Esophagus (tissue), 2 donors: ENCODE measurements around the gene SMC1B. TPM values are rescaled to one million over a fixed set of nuclear protein-coding genes. Genes with fewer than 3 reads are reported as not detected.

ENCODE experiments used
- H3K27ac ChIP-seq, 2 donors: one replicate each; pipeline ENCODE4 v1.5.1; 2013; ENCODE audit warnings: low read depth in 2 of 2, mild to moderate bottlenecking in 2 of 2, inconsistent platforms in 1 of 2, low read length in 1 of 2, moderate library complexity in 1 of 2
- H3K27me3 ChIP-seq, 2 donors: one replicate each; pipeline ENCODE4 v1.6.1; 2013; ENCODE audit warnings: low read length in 2 of 2, control low read depth in 1 of 2, mild to moderate bottlenecking in 1 of 2; ENCODE audit not compliant: insufficient read depth in 2 of 2, control insufficient read depth in 1 of 2
- H3K36me3 ChIP-seq, 2 donors: one replicate each; pipeline ENCODE4 v1.6.1; 2013; ENCODE audit warnings: low read length in 1 of 2; ENCODE audit not compliant: control insufficient read depth in 2 of 2, insufficient read depth in 2 of 2
- H3K4me1 ChIP-seq, 2 donors: one replicate each; pipeline ENCODE4 v1.6.1; 2013; ENCODE audit warnings: low read length in 1 of 2; ENCODE audit not compliant: control insufficient read depth in 2 of 2, insufficient read depth in 2 of 2
- H3K4me3 ChIP-seq, 2 donors: one replicate each; pipeline ENCODE4 v1.5.1; 2013; ENCODE audit warnings: low read length in 2 of 2, mild to moderate bottlenecking in 2 of 2, low read depth in 1 of 2, moderate library complexity in 1 of 2
- H3K9me3 ChIP-seq, 2 donors: one replicate each; pipeline ENCODE4 v1.6.1; 2013; ENCODE audit warnings: mild to moderate bottlenecking in 2 of 2, low read depth in 1 of 2, low read length in 1 of 2, moderate library complexity in 1 of 2; ENCODE audit not compliant: control insufficient read depth in 2 of 2, insufficient read depth in 1 of 2
- WGBS, 2 donors: extraction: QIAGEN DNeasy Blood & Tissue Kit; methylation state at CpG; one replicate each; pipeline ENCODE4 v1.1.7; 2013; 5-methylcytosine and 5-hydroxymethylcytosine counted together
- polyA plus RNA-seq, 2 donors: library from polyadenylated mRNA; stranded (reverse); fragments of 200-250 nt; gene quantifications; one replicate each; pipeline ENCODE4 v1.2.3, GENCODE V29; 2013
- donor health status: healthy with polysubstance abuse.
- donor health status: Bipolar disorder and iron deficiency.

The SMC1B gene
- polyA plus RNA-seq, 2 donors: 0.04 TPM; not detected in 1

DNA sequence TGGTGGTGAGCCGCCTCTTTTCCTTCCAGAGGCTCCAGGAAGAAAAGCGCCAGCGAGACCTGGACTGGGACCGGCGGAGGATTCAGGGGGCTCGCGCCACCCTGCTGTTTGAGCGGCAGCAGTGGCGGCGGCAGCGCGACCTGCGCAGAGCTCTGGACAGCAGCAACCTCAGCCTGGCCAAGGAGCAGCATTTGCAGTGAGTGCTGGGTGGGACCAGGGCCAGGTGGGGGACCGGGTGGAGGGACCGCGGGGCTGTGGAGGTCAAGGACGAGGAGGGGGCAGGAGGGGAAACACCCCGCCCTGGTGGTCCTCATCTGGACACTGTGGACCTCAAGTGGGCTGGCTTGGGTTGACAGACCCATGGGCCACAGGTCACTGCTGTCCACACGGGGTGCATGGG is 17.5 kb upstream of the SMC1B start:
- 90% methylated on average over 19 of the region's 19 CpGs for WGBS, 2 donors

DNA sequence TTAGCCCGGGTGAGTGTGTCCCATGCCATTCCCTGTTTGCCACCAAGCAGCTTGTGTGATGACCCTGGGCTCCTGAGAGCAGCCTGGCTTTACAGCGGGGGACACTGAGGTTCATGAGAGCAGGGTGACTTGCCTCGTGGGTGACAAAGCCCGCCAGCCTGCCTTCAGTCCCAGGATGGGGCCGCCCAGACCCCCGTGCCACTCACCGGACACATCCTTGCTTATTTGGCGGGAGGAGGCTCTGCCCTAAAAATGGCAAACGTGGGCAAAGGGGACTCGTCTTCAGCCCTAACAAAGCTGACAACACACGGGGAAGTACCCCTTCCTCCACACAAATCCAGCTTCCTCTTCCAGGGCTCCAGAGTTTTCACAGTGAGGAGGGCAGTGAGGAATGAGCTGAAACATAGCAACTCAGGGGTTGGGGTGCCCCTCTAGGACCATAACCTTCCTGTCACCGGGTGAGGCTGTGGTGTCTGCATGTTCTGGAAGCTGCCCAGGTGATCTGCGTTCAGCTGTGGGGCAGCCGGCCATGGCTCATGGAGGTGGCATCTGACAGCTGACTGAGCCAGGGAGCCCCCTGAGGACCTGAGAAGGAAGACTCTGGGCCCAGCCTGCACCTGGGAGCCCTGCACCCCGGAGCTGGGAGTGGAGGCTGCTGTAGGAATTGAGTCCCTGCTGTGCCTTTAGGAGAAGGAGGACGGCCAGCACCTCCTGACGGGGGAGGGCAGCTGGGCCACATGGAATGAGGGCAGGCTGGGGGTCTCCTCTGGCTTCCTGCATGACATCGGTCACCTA is 16.8 kb upstream of the SMC1B start:
- no peaks in the 10 kb centered on the region for H3K27me3 ChIP-seq
- H3K27ac ChIP-seq: no peak overlapping the region
- 86 to 89% methylated on average over 18 of the region's 18 CpGs for WGBS, 2 donors
- H3K36me3 ChIP-seq: no peaks in the 10 kb centered on the region
- no peaks in the 10 kb centered on the region for H3K9me3 ChIP-seq
- no peak overlapping the region for H3K4me3 ChIP-seq
- H3K4me1 ChIP-seq: peaks cover 0 to under 1% of the 10 kb centered on the region in 2 donors

More for the DNA sequence above, 17.5 kb upstream of the SMC1B start:
- no peak overlapping the region for H3K27ac ChIP-seq
- H3K36me3 ChIP-seq: no peaks in the 10 kb centered on the region
- no peaks in the 10 kb centered on the region for H3K9me3 ChIP-seq
- no peak overlapping the region for H3K4me3 ChIP-seq
- H3K4me1 ChIP-seq: peaks cover under 1 to 3% of the 10 kb centered on the region in 2 donors
- H3K27me3 ChIP-seq: no peaks in the 10 kb centered on the region

DNA sequence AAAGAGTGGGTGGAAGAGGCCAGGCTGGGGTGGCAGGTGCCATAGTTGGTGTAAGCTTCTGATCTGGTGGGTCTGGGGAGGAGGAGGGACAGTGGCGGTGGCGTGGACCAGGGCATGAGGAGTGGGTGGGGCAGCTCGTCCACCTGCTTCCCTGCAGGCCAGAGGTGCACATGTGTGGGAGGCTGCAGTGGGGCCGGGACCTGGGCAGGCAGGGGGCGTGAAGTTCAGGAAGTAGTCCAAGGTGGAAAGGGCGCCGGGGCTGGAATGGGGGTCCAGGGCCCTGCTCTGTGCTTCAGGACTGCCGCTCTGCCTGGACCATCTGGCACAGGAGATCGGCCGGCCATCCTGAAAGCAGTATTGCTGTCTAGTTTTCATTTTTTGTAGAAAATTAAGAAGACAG is 16.0 kb upstream of the SMC1B start:
- WGBS, 2 donors: 85 to 87% methylated on average over 10 of the region's 10 CpGs
- H3K4me1 ChIP-seq: no peaks in the 10 kb centered on the region
- no peaks in the 10 kb centered on the region for H3K9me3 ChIP-seq
- no peaks in the 10 kb centered on the region for H3K36me3 ChIP-seq
- H3K4me3 ChIP-seq: no peak overlapping the region
- H3K27me3 ChIP-seq: no peaks in the 10 kb centered on the region
- no peak overlapping the region for H3K27ac ChIP-seq

DNA sequence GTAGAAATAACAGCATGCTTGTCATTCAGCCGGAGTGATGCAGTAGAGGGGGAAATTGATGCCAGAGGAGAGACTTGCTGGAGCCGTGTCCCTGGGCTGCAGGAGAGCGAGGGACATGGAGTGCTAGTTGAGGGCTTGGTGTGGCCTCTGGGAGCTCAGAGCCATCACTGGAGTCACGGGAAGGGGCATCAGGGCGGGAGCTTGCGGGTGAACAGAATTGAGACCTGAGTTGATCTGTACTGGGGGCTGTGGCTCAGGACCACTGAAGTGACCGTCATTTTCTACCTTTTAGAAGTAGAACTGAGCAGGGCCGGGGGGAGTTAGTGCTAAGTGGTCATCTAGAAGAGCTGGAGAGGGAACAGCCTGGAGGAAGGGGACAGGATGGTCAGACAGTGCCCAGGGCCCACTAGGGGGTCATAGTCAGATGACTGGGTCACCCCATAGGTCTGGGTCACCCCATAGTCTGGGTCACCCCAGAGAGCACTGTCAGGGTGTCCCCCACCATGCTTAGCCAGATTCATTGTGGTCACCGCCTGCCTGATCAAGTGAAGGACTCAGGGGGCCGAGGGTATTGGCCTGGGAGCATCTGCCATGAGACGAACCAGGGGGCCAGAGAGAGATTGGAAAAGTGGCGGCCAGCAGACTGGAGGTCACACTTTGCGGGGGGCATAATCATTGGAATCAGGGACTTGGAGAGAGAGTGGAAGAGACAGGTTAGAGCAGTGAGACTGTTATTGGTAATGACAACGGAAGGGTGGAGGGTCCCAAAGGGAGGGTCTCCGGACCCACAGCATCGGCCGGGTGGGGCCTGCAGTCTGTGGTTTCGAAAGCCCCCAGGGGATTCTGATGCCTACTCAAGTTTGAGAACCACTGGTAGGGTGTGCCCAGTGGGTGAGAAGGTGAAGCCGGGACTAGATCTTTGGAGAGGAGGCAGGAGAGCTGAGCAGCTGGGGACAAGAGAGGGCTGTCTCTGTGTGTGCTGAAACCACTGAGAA is 15.3 kb upstream of the SMC1B start:
- Histone ChIP-seq H3K9me3 (no peaks in the 10 kb centered on the region), H3K4me3 (no peak overlapping the region), H3K4me1 (peaks cover 0 to under 1% of the 10 kb centered on the region in 2 donors), H3K27ac (no peak overlapping the region), H3K36me3 (no peaks in the 10 kb centered on the region), H3K27me3 (no peaks in the 10 kb centered on the region)
- 84 to 91% methylated on average over 19 of the region's 19 CpGs for WGBS, 2 donors

DNA sequence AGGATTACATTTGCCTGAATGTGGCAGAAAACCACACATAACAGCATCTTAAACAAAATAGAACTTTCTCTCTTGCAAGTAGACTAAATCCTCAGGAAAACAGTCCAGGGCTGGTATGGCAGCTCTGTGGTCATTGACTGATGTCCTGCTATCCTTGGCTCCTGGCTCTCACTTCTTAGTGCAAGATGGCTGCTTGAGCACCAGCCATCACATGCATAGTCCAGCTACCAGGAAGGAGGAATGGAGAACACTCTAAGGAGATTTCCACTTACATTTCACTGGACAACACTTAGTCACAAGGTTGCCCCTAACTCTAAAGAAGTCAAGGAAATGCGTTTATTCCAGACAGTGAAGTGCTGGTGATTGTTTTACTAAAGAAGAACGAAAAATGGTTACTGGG is 13.7 kb upstream of the SMC1B start:
- H3K4me3 ChIP-seq: no peak overlapping the region
- WGBS, 2 donors: 72 to 75% methylated on average over 2 of the region's 2 CpGs
- no peaks in the 10 kb centered on the region for H3K27me3 ChIP-seq
- H3K4me1 ChIP-seq: peaks cover 0 to 3% of the 10 kb centered on the region in 2 donors
- H3K9me3 ChIP-seq: no peaks in the 10 kb centered on the region
- no peaks in the 10 kb centered on the region for H3K36me3 ChIP-seq
- H3K27ac ChIP-seq: no peak overlapping the region

DNA sequence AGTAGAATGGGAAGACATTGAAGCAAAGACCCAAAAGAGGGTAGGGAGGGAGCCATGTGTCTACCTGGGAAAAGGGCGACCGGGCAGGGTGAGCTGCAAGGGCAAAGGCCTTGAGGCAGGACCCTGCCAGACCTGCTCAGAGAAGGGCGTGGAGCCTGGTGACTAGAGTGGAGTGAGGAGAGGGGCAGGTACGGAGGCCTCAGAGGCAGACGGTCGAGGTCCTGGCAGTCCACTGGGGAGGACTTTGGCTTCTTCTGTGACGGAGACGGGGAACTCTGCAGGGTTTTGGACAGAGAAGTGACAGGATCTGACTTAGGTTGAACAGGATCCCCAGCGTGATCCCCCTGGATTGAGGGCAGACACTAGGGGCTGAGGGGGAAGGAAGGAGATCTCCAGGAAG is 13.0 kb upstream of the SMC1B start:
- H3K36me3 ChIP-seq: no peaks in the 10 kb centered on the region
- no peak overlapping the region for H3K27ac ChIP-seq
- 88 to 97% methylated on average over 9 of the region's 9 CpGs for WGBS, 2 donors
- no peaks in the 10 kb centered on the region for H3K9me3 ChIP-seq
- H3K27me3 ChIP-seq: no peaks in the 10 kb centered on the region
- no peak overlapping the region for H3K4me3 ChIP-seq
- peaks cover 0 to 3% of the 10 kb centered on the region in 2 donors for H3K4me1 ChIP-seq

DNA sequence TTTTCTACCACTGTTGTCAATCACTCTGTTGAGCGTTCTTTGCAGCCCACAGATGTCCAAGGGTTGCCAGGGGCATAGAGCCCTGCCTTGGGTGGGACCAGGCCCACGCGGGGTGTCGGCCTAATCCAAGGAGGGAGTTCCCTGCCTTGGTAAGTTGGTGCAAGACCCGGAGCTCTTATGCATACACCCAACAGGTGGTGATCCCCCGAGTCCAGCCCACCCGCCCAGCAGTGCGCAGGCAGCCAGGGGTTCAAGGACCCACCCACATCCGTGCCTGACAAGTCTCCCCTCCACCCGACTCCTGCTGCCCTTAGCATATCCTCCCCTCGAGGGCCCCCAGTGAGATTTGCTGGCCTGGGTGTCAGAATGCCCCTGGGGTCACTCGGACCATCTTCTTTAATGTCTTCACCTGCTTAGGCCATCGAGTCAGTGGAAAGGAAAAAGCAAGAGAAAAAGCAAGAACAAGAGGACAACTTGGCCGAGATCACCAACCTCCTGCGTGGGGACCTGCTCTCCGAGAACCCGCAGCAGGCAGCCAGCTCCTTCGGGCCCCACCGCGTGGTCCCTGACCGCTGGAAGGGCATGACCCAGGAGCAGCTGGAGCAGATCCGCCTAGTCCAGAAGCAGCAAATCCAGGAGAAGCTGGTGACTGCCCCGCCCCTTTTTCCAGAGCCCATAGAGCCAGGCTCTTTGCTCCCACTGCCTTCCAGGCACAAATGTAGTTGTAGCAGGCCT is 12.3 kb upstream of the SMC1B start:
- no peaks in the 10 kb centered on the region for H3K36me3 ChIP-seq
- no peaks in the 10 kb centered on the region for H3K9me3 ChIP-seq
- no peak overlapping the region for H3K27ac ChIP-seq
- H3K4me3 ChIP-seq: no peak overlapping the region
- no peaks in the 10 kb centered on the region for H3K27me3 ChIP-seq
- 90 to 91% methylated on average over 23 of the region's 23 CpGs for WGBS, 2 donors
- peaks cover 0 to 3% of the 10 kb centered on the region in 2 donors for H3K4me1 ChIP-seq

DNA sequence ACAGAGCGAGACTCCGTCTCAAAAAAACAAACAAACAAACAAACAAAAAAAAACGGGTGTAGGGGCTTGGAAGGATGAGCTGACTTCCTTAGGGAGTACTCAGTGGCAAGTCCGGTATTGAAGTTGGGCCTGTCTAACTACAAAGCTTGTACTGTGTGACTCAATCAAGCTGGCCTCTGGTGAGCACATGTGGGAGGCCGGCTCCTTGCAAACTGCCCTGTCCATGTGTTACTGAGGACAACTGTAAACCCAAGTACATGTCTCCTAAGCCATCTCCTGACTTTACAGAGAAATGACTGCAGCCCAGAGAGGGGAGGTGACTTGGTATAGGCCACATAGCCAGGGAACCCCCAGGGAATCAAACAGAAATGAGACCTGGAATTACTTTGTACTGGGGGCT is 11.7 kb upstream of the SMC1B start:
- Histone ChIP-seq H3K27me3 (no peaks in the 10 kb centered on the region), H3K9me3 (no peaks in the 10 kb centered on the region), H3K4me1 (peaks cover 0 to 3% of the 10 kb centered on the region in 2 donors), H3K4me3 (no peak overlapping the region), H3K36me3 (no peaks in the 10 kb centered on the region), H3K27ac (no peak overlapping the region)
- WGBS, 2 donors: 69 to 73% methylated on average over 5 of the region's 5 CpGs

DNA sequence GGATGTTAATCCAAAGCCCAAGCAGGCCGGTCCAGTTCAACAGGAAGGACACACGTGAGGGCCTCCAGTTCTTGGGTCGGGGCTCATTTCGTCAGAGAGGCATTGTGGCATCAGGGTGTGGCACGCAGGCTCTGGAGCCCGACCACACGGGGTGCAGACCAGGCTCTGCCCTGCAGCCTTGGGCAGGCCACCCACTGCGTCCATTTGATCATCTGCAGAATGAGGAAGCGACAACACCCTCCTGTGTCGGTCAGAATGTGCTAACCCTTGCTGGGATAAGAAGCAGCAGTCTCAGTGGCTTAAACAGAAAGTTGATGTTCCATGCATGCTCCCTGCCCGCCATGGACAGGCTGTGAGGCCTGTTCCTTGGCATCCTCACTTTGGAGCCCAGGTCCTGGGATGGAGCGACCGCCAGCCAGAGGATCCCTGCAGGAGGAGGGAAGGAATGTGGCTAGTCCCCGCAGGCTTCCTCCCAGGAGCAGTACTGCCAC is 10.9 kb upstream of the SMC1B start:
- Histone ChIP-seq H3K4me1 (peaks cover 0 to 3% of the 10 kb centered on the region in 2 donors), H3K27ac (peak overlapping the region; percentile 74 to 91), H3K4me3 (no peak overlapping the region), H3K36me3 (no peaks in the 10 kb centered on the region), H3K9me3 (no peaks in the 10 kb centered on the region), H3K27me3 (no peaks in the 10 kb centered on the region)
- 69% methylated on average over 14 of the region's 14 CpGs for WGBS, 2 donors
